NCI-H1105 (cell line): ENCODE results near the gene RRAGC.
"Not testable (repeated sequence)": the region's sequence is repeated elsewhere in the genome, so short reads cannot be mapped to it uniquely, and the experiment has no call there.

Experiments
- DNase-seq: peaks from one replicate; lab custom pipeline; 2025; lab: John Stamatoyannopoulos, UW

RRAGC gene

DNA sequence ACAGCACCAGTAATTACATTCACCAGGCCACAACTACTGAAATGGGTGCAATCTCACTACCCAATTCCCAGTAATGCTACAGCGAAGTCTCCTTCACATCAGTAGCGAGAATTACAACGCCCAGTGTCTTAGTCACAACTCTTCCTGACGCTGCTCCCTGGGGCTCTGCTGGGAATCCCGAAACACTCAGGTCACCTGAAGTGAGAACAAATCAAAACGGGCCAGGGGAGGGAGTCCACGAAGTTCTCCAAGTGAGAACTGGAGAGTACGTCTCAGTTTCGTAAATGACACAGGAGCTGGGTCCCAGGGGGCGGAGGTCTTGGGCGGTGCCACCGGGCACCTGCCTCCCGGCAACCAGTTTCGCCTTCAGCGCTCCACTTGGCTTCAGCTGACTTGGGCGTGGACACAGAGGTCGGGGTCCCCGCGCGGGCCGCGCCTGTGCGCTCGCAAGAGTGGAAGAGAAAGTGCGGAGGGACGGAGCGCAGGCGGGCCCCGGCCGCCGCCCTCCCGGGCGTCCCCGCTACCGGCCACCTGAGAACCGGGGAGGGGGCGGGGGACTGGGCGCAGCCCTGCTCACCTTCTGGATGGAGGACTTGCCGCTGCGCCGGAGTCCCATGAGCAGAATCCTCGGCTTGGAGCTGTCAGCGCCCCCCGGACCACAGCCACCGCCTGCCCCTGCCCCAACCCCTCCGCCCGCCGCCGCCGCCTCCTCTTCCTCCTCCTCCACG is 575 bp downstream of the RRAGC start:
- DNase-seq = peak; percentile 24

DNA sequence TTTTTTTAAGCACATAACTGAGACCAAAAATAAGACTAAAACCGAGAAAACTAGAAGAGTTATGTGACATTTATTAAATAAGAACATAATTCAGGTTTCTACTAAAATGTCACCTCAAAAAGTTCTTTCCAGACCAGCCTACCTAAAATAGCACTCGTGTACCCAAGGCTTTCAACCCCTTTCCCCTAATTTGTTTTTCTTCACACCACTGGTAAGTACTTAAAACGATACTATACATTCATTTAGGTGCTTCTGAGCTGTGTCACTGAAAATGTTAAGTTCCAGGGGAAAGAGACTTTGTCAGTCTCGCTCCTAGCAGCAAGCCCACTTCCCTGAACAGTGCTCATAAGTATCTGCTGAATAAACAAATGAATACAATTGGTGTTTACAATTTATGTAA is 6.8 kb downstream of the RRAGC start:
- no peak for DNase-seq

DNA sequence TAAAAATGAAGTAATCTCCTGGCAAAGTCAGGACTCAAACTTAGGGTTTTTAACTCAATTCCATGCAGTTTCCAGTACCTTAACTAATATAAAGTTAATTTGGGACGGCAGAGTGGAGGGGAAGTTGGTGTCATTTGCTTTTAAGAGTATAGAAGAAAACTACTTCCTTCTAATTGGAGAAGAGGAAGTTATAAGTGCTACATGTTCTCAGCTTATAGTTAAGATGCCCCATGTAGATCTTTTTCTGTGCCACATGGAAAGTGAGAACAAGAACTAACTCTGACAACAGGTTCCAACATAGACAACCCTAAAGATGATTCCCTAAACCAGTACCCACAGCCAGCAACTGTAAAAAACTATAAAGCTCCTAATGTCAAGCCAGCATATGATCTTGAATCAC is 11.5 kb downstream of the RRAGC start:
- no peak for DNase-seq

DNA sequence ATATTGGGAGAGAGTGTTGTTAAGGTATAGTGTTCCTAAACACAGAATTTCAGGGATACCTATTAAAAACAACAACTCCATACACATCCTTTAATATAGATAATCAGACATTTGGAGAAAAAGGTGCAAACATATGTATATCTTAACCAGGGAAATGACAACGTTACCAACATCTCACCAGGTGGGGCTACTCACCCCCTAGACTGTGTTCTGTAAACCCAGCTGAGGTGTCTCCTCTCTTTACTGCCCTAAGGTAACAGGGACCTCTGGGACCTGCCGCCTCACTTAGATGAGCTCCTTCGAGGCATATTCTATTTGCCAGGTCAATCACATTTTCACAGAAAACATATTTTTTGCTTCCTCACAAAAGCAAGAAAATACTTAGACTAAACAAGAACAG is 13.4 kb downstream of the RRAGC start:
- no peak for DNase-seq

DNA sequence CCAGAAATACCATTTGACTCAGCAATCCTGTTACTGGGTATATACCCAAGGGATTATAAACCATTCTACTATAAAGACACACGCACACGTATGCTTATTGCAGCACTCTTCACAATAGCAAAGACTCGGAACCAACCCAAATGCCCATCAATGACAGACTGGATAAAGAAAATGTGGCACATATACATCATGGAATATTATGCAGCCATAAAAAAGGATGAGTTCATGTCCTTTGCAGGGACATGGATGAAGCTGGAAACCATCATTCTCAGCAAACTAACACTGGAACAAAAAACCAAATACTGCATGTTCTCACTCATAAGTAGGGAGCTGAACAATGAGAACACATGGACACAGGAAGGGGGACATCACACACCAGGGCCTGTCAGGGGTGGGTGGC is 14.5 kb downstream of the RRAGC start:
- DNase-seq = not testable (repeated sequence)

GRCh38 chr1:38840281-38840680 is 19.3 kb downstream of the RRAGC start:
- no peak for DNase-seq

DNA sequence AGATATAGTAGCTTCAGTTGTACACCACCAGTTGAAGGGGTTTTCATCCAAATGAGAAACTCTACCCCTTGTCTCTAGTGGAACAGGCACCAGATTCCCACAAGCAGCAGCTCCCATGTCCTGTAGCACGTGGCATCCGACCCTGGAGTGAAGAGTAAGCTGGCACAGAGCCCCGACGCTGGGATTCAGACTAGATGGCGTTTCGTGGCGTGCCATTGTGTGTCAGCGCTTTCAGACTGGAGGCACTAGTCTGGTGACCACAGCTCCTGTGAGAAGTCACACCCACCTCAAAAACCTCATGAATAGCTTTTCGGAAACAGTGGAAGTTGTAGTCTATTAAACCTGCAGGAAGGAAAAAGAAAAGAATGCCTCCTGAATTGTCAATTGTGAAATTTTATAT is 20.2 kb downstream of the RRAGC start:
- DNase-seq = no peak

- not testable (repeated sequence) for DNase-seq
Measured at GRCh38 chr1:38836316-38836715, 23.3 kb downstream of the RRAGC start.

- peak; percentile 82 for DNase-seq
Measured at GRCh38 chr1:38834937-38835827, 24.4 kb downstream of the RRAGC start.

DNA sequence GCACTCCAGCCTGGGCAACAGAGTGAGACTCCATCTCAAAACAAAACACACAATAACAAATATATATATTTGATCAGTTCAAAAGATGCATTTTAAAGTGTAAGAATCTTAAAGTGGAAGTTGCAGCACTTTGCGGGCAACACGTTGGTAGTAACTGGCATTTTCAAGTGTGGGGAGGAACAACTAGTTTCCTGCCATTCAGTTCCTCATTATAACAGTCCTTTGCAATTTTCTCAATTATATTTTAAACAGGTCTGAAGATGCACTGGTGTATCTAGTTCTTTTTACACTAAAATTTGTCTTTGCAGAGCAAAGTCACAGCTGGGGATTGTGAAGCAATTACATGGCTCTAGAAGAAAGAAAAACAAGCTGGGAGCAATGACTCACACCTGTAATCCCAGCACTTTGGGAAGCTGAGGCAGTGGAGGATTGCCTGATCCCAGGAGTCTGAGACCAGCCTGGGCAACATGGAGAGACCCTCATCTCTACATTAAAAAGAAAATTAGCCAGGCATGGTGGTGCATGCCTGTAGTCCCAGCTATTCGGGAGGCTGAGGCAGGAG is 25.3 kb downstream of the RRAGC start:
- DNase-seq = no peak

DNA sequence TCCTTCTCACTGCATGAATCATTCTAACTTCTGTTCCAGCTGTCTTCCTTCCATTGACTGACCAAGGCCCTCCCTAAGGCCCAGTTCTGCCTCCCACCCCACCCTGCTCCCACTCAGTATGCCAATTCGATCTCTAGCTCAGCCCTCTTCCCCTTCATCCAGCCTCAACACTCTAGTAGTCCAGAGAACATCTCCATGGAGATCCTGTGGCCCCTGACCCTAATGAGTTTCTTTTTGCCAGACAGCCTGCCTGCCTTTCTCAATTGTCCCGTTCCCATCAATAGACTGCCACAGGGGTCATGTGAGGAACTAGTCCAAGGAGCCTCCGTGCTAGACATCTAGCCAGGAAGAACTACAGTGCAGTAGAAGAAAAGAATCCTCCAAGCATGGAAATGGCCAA is 26.4 kb downstream of the RRAGC start:
- DNase-seq = no peak

- DNase-seq = no peak
Measured at GRCh38 chr1:38832370-38832734, 27.2 kb downstream of the RRAGC start.

DNA sequence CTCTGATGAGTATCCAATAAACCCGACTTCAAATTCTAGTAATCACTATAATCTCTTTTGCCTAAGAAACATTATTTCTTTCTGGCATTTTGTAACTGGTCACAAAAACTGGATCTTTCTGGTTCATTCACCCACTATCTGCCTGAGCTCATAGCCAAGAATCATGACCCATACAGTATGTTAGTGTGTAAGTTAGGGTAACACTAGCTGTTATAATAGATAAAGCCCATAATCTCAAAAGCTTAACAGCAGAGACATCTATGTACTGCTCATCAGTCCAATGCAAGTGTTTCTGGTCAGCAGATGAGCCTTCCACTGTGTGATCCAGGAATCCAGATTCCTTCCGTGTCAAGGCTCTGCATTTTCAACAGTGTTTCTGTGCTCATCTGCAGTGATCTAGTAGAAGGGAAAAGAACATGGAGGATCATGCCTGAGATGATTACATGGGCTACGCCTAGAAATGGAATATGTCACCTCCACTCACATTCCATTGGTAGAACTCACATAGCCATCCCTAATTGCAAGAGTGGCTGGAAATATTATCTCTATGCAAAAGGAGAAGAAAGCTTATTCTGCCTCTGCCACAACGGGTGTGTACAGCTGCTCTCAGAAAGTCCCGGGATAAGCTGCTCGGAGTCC is 27.7 kb downstream of the RRAGC start:
- DNase-seq = no peak

DNA sequence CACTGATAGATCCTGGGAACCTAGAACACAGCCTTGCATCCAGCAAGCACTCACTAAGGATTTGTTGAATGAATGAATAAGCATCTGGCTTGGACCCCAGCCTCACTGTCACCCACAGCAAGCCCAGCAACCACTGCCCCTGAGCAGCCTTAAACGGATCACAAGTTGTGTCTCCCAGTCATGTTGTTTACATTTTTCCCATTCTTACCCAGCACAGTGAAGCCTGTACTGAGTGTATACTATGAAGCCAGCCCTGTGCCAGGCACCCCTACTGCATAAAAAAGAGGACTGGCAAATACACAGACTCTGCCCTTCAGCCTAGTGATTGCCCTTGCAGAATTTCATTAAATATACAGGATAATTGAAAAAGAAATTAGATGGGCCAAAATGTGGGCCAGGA is 30.2 kb downstream of the RRAGC start:
- DNase-seq = no peak

DNA sequence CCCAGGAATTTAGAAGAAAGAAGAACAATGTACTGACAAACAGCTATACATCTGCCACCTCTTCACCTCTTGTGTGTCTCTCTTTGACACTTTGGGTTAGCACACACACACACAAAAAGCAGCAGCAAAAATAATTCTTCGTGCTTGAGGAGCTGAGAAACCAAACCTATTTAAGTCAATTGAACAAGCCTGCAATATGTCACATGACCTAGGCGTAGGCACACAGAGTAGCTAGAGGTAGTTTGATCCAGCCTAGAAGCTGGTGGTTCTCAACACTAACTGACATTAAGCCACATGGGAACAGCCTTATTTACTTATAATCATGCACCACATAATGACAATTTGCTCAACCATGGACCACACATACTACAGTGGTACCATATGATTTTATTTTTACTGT is 32.3 kb downstream of the RRAGC start:
- no peak for DNase-seq

DNA sequence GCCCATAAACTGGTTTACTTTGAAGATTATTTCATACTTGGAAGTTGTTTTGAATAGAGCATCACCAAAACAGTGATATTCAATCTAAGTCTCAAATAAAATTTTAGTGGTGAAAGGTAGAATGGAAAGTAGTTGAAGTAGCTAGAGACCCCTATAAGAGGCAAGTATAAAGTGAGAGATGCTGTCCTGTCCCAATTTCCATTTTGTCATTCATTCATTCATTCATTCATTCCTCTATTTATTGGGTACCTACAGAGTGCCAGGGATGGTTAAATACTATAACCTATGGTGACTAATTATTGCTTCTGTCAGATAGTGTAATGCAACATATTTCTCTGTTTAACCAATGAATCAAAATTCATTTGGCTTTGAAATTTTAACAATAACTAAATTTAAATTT is 32.7 kb downstream of the RRAGC start:
- no peak for DNase-seq

GRCh38 chr1:38826262-38826661 is 33.3 kb downstream of the RRAGC start:
- DNase-seq = peak; percentile 45

DNA sequence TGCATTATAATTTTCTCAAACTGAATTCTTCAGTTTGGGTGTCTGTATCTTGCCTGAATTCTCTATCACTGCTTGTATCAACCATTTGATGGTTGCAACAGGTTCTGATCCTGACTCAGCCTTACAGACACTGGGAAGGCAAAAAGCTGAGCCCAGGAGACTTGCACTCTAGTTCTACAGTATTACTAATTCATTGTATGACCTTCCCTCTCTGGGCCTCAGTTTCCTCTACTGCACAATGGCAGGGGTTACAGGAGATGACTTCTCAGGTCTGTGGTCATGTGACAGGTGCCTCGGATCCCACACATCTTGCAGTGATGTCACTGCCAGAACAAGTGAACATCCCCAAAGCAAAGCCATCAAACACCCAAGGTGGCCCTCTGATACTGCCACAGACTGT is 38.7 kb downstream of the RRAGC start:
- DNase-seq = no peak

DNA sequence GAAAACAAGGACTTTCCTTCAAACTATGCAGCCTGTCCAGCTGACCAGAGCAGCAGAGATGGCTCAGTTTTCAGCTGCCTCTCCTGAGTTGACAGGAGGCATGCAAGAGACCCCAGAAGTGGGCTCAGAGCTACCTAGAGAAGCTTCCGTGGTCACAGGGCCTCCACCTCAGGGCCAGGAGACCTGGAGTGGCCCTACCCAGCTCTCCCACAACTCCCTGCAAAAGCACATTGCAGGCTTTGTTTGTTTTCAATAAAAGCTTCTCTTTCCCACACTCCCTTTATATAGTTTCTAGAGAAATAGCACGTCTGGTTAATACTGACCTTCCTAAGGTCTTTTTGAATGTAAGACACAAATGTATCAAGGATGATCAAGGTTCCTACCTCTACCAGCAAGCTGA is 40.1 kb downstream of the RRAGC start:
- no peak for DNase-seq

DNA sequence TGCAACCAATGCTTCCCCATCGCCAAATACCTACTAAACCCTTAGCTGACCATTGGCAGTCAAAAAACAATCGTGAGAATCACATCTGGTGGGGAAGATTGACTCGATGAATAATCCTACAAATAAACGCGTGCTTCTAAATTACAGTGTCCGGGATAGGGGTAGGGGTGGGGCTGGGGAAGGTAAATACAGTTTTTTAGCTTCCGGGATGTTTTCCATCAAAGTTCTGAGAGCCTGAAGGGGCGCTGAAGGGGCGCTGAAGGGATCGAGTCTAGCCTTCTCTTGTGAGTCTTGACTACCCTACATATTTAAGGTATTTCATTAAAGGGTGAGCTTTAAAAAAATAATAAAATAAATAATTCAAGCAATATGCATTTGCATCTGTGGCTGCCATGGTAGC is 40.5 kb downstream of the RRAGC start:
- no peak for DNase-seq

- DNase-seq = peak; percentile 44
Measured at GRCh38 chr1:38818175-38818976, 41.2 kb downstream of the RRAGC start.
